ENCODE results near the gene NEDD4.
"Not testable (repeated sequence)": the region's sequence is repeated elsewhere in the genome, so short reads cannot be mapped to it uniquely, and the experiment has no call there.

The NEDD4 gene

GRCh38 chr15:55873024-55873720, 120.2 kb downstream of the NEDD4 start:
- no peak for DNase-seq (ENCODE audit: extremely low read depth, low read depth)

GRCh38 chr15:55872471-55872870, 120.9 kb downstream of the NEDD4 start:
- TF ChIP-seq CTCF (IDR thresholded peaks at IDR 0.05; ENCODE audit: low read depth, low read length) = no peak
- DNase-seq (ENCODE audit: extremely low read depth, low read depth) = no peak

More at GRCh38 chr15:55873024-55873720, 120.2 kb downstream of the NEDD4 start:
- TF ChIP-seq CTCF (IDR thresholded peaks at IDR 0.05; ENCODE audit: low read depth, low read length) = no peak

GRCh38 chr15:55869660-55870059, 123.8 kb downstream of the NEDD4 start:
- no peak for TF ChIP-seq CTCF (IDR thresholded peaks at IDR 0.05; ENCODE audit: low read depth, low read length)
- no peak for DNase-seq (ENCODE audit: extremely low read depth, low read depth)

GRCh38 chr15:55868707-55869106, 124.7 kb downstream of the NEDD4 start:
- no peak for TF ChIP-seq CTCF (IDR thresholded peaks at IDR 0.05; ENCODE audit: low read depth, low read length)
- no peak for DNase-seq (ENCODE audit: extremely low read depth, low read depth)

GRCh38 chr15:55868291-55868690, 125.1 kb downstream of the NEDD4 start:
- not testable (repeated sequence) for DNase-seq (ENCODE audit: extremely low read depth, low read depth)

GRCh38 chr15:55863911-55864310, 129.5 kb downstream of the NEDD4 start:
- no peak for DNase-seq (ENCODE audit: extremely low read depth, low read depth)
- no peak for TF ChIP-seq CTCF (IDR thresholded peaks at IDR 0.05; ENCODE audit: low read depth, low read length)

- no peak for DNase-seq (ENCODE audit: extremely low read depth, low read depth)
- TF ChIP-seq CTCF (IDR thresholded peaks at IDR 0.05; ENCODE audit: low read depth, low read length) = no peak
These were observed 132.3 kb downstream of the NEDD4 start for GRCh38 chr15:55861115-55861514.

- no peak for DNase-seq (ENCODE audit: extremely low read depth, low read depth)
These were observed 132.9 kb downstream of the NEDD4 start for GRCh38 chr15:55860468-55860867.

More at GRCh38 chr15:55860468-55860867, 132.9 kb downstream of the NEDD4 start:
- no peak for TF ChIP-seq CTCF (IDR thresholded peaks at IDR 0.05; ENCODE audit: low read depth, low read length)

Data from AG09319 (cell line).